T47D (cell line): ENCODE measurements around the gene DYRK1A.
A peak's percentile ranks its signal among the peaks of the same experiment; 100 is the strongest.
"Not testable (repeated sequence)": the region's sequence is repeated elsewhere in the genome, so short reads cannot be mapped to it uniquely, and the experiment has no call there.

ENCODE experiments used
- DNase-seq, 2 experiments: peaks; one replicate each; pipeline versions ENCODE4 v3.0.0 to v3.0.0-alpha.2; 2011 to 2012; ENCODE audit warnings: low read depth in 1 of 2, low spot score in 1 of 2
- JUND ChIP-seq: IDR thresholded peaks from 2 replicates; pipeline ENCODE4 v1.6.1; 2012; ENCODE audit warnings: low read depth
- in situ Hi-C: cut with HindIII; loops from 2 replicates; pipeline ENCODE4 v1.10.0; 2016; ENCODE audit warnings: low sequenced_read_pairs, low pct_unique_long_range_greater_than_20kb

DYRK1A gene

DNA sequence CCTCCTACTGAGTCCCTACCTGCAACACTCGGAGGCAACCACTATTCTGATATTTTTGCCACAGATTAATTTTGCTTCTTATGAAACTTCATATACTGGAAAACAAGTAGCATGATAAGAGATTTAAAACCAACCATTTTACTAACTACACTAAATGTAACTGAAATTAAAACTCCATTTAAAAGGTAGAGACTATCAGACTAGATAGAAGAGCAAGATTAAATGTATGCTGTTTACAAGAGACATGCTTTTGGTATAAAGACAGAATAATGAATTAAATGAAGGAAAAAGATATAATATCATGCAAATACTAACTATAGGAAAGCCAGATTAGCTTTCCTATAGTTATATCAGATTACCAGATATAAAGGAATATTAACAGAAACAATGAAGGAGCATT lies 175.9 kb downstream of the DYRK1A start:
- TF ChIP-seq JUND = no peak
- in situ Hi-C loops = no loop called here
- no peak for DNase-seq

DNA sequence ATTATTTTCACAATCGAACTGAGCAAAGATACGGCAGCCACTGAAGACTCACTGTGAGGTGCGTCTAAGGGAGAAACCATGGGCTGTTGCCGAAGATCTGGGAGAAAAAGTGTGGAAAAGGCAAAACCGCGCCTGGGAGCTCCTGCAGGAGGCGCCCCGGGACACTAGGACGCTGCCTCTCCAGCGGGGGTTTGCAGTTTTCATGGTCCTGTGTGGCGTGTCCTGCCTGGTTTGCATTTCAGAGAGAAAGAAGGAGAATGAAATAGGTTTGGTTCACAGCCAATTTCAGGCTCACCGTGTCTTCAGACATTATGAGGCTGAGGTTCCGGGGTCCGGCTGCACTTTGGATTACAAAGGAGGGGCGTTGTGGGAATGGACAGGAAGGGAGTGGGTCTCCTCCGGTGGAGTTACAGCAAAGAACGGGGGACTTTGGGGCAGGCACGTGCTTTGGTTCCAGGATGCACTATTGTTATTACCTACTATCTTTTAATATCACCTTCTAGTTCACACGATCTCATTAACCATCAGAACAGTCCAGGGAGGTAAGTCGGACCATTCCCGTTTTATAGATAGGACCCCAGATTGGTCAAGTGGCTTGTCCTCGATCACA lies 179.8 kb downstream of the DYRK1A start:
- DNase-seq = no peak
- TF ChIP-seq JUND = no peak
- in situ Hi-C loops = no loop called here

DNA sequence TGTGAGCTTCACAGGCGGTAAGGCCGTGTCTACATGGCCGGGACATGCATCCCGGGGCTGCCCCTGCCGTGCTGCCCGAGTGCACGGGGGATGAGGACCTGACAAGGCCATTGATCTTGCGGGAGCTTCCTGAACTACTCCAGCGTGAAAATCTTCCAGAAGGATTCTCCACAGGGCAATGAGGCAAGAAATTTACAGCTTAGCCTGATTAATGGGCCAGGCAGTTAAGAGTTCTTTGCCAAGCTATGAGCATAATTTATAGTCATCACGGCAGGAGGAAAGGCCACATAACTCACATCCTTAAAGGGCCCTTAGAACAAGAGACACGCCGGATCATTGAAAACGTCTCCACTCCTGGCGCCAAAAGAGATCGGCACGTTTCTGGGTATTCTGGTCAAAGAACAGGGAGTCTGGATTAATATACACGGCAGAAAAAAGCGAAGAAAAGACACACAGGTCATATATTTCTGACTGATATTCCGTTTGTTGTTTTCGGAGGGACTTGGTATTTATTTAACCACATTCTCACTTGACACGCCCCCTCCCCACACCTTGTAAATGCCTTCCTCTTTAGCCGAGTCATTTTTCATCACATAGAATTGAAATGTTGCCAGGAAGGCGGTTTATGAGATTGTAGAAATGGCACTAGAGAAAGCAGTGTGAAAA lies 180.5 kb downstream of the DYRK1A start:
- DNase-seq = no peak
- in situ Hi-C loops = no loop called here
- no peak for TF ChIP-seq JUND

DNA sequence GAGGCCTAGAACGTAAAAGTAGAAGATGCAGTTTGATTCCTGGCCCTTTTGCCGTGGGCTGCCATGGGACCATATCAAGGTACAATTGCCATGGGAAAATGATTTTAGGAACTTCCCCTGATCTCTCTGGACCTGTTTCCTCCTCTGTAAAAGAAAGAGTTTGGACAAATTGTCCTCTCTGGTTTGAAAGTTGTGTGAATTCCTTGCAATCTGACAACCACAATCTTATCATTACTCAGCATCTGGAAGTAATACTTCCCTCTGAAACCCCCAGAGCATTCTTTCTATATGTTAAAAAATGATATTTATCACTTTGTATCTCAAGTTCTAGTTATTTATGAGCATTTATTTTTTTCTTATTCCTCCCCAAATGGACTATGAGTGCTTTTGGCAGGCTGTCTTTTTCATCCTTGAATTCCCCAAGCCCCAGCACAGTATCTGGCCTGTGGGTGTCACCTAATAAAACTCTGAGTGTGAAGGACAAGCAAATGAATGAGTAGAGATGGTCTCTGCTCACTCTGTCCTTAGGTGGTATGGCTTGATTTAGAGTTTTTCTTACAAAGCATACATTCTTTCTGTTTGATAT lies 181.1 kb downstream of the DYRK1A start:
- in situ Hi-C loops = no loop called here
- TF ChIP-seq JUND = no peak
- DNase-seq = no peak

DNA sequence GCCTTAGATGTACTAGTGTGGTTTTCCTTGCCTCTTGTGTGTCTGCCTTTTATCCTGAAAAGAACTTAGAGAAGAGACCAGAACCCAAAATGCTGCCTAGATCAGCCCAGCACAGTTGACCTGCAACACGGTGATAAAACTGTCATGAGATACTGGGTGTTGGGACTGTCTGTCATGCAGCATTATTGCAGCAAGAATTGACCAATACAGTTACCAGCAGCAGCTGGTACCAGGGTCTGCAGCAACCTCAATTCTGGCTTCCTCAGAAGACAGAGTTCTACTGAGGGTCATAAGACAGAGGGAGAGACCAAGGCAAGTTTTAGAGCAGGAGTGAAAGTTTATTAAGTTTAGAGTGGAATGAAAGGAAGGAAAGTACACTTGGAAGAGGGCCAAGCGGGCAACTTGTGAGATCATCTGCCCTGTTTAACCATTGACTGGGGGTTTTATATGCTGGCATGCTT lies 182.0 kb downstream of the DYRK1A start:
- no peak for TF ChIP-seq JUND
- in situ Hi-C loops = no loop called here
- DNase-seq = no peak

DNA sequence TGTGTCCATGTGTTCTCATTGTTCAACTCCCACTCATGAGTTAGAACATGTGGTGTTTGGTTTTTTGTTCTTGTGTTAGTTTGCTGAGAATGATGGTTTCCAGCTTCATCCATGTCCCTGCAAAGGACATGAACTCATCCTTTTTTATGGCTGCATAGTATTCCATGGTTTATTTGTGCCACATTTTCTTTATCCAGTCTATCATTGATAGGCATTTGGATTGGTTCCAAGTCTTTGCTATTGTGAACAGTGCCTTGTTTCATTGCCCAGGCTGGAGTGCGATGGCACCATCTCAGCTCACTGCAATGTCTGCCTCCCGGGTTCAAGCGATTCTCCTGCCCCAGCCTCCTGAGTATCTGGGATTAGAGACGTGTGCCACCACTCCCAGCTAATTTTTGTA lies 183.2 kb downstream of the DYRK1A start:
- in situ Hi-C loops, DNase-seq: not testable (repeated sequence)

DNA sequence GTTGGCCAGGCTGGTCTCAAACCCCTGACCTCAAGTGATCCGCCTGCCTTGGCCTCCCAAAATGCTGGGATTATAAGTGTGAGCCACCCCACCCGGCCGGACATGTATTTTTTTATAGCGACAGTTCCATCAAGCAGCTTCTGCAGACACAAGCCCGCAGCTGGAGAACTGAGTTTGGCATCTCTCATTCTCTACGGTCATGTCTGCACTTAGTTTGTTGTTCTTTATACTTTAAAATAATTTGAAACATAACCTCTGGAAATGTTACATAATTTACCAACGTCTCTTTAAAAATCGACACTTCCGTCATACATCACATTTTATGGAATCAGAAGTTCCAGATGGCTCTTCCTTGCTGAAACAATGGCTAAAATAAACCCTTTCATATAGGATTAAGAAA lies 183.6 kb downstream of the DYRK1A start:
- in situ Hi-C loops = no loop called here
- no peak for TF ChIP-seq JUND
- no peak for DNase-seq

DNA sequence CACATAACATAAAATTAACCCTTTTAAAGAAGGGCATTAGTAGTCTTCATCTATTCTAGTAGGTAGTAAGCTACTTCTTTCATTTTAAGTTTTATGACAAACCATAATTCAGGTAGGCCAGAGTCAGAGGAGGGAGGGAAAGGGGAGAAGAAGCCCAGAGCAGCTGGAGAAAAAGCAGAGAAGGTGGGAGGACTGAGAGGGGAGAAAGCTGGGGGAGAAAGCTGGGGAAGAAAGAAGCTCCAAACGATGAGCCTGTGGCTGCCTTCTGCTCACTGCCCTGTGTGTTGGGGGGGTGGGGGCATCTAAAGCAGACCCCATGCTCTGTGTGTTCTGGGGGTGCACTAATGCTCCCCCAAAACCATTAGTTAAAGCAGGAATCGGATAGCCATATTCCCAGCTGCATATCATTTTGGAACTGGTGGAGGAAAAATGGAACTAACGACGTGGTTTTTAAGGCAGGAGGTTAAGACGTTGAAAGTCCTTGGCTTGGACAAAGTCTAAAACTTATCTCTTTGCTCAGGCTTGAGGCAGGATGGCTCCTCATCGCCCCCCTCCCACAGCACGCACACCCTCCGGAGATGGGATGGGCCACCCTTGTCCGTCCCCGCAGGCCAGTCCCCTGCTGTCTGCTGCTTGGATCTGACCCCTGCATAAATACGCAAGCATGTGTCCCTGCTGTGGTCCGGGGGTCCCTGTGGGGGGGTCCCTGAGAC lies 184.2 kb downstream of the DYRK1A start:
- in situ Hi-C loops = no loop called here
- no peak for TF ChIP-seq JUND
- DNase-seq = no peak

DNA sequence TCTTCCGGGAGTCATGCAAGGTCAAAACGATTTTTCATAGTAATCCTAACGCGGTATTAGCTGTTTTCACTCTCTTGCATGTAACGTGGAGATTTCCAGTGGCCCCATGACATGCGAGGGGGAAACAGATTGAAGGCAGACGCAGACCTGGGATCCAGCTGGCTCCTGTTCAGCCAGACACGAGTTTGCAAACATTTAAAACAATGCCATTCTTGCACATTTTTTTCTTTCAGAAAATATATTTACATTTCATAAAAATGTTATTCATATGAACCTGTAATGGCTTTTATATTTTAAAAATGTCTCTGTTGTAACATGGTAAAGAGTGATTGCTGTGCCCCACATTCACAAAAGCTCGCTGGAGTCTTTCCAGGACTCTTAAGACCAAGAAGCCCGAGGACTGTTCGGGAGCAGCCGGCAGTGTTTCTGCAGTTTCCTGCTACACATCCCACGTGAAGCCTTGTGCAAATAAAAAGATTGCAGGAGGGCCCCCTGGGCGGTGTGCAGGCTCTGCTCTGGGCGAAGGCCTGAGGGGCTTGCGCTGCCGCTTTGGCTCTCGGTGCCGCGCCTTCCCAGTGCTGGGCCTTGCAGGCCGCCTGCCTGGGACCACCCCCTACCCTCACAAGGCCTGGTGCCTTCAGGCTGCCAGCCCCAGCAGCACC lies 184.9 kb downstream of the DYRK1A start:
- in situ Hi-C loops = no loop called here
- no peak for TF ChIP-seq JUND
- DNase-seq = peak; percentile 47 to 48

DNA sequence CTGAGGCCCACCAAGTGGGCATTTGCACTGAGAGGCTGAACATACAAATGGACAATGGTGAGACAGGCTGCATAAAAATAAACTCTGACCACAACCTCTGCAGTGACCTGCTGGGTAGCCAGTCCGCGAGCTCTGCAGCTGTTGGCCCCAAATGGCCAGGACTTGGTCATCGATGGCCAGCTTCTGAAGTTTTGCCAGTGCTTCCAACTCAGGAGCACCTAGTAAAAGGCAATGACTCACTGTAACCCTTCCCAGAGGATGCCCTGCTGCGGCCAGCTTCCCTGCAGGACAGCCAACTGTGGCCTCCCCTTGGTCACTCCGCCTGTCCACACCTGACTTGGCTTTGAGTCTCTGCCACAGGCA lies 185.4 kb downstream of the DYRK1A start:
- in situ Hi-C loops = no loop called here
- TF ChIP-seq JUND = no peak
- DNase-seq = no peak

DNA sequence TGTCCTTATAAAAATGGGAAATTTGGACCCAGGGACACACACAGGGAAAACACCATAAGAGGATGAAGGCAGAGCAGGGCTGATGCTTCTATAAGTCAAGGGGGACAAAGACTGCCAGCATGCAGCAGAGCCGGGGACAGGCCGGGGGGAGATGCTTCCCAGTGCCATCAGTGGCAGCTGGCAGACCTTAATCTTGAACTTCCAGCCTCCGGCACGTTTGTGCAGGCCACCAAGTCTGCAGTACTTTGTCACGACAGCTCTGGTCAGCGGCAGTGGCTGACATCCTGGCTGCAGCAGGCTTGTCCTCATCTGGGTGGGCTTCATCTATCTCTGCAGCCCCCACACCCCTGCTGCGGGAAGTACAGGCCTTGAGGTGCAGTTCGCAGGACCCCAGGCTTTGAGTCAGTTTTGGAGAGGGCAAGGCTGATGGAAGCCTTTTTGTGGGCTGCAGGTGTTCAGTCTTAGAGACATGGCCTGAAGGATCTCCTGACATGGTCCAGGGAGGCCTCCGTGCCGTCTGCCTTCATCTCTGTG lies 186.0 kb downstream of the DYRK1A start:
- no peak for TF ChIP-seq JUND
- DNase-seq = no peak
- in situ Hi-C loops = no loop called here

DNA sequence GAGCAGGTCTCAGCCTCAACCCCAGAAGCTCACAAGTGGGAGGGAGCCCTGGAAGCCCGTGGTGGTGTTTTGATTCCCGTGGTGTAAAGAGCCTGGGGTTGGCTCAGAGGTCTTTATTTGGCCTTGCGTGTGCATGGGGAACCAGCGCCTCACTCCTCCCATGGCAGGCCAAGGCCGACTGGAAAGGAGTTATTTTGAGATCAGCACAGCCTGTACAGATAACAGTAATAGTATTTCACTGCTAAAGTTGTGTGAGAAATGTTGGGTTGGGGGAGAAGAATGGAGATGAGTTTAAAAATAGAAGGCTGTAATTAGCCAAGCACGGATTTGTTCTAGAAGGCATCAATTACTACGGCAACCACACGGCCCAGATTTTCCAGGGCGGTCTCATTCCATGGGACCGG lies 186.5 kb downstream of the DYRK1A start:
- DNase-seq = no peak
- no peak for TF ChIP-seq JUND
- in situ Hi-C loops = no loop called here
